ENCODE data around the gene LRRC73. TPM values are rescaled to one million over a fixed set of nuclear protein-coding genes. Genes with fewer than 3 reads are reported as not detected.
"Not testable (repeated sequence)": the region's sequence is repeated elsewhere in the genome, so short reads cannot be mapped to it uniquely, and the experiment has no call there.

LRRC73 gene
- total RNA-seq, 1 experiment from 2014 or later: 0.60 TPM

GRCh38 chr6:43510827-43511163 is 649 bp upstream of the LRRC73 start:
- no peak for DNase-seq (ENCODE audit: low read depth)

GRCh38 chr6:43509142-43509983 is 783 bp downstream of the LRRC73 start:
- DNase-seq (ENCODE audit: low read depth): no peak

GRCh38 chr6:43508481-43509141 is 1.5 kb downstream of the LRRC73 start:
- DNase-seq (ENCODE audit: low read depth): no peak

GRCh38 chr6:43506667-43507471 is 3.3 kb downstream of the LRRC73 start:
- peak; percentile 70 for DNase-seq (ENCODE audit: low read depth)

GRCh38 chr6:43506171-43506570 is 4.0 kb downstream of the LRRC73 start:
- DNase-seq (ENCODE audit: low read depth): no peak

GRCh38 chr6:43505718-43506117 is 4.4 kb downstream of the LRRC73 start:
- no peak for DNase-seq (ENCODE audit: low read depth)

GRCh38 chr6:43504756-43505593 is 5.2 kb downstream of the LRRC73 start:
- DNase-seq (ENCODE audit: low read depth): no peak

GRCh38 chr6:43503443-43503842 is 6.7 kb downstream of the LRRC73 start:
- DNase-seq (ENCODE audit: low read depth): no peak

GRCh38 chr6:43502666-43503065 is 7.5 kb downstream of the LRRC73 start:
- DNase-seq (ENCODE audit: low read depth): no peak

- no peak for DNase-seq (ENCODE audit: low read depth)
These were observed 9.2 kb downstream of the LRRC73 start for GRCh38 chr6:43500921-43501320.

- no peak for DNase-seq (ENCODE audit: low read depth)
These were observed 10.9 kb downstream of the LRRC73 start for GRCh38 chr6:43499028-43499815.

- DNase-seq (ENCODE audit: low read depth): not testable (repeated sequence)
These were observed 11.9 kb downstream of the LRRC73 start for GRCh38 chr6:43498291-43498690.

GRCh38 chr6:43497689-43498088 is 12.5 kb downstream of the LRRC73 start:
- no peak for DNase-seq (ENCODE audit: low read depth)

- no peak for DNase-seq (ENCODE audit: low read depth)
These were observed 13.1 kb downstream of the LRRC73 start for GRCh38 chr6:43497129-43497396.

- DNase-seq (ENCODE audit: low read depth): peak; percentile 54
These were observed 13.6 kb downstream of the LRRC73 start for GRCh38 chr6:43496370-43497128.

GRCh38 chr6:43495409-43495941 is 14.7 kb downstream of the LRRC73 start:
- peak; percentile 40 for DNase-seq (ENCODE audit: low read depth)

GRCh38 chr6:43494766-43495165 is 15.4 kb downstream of the LRRC73 start:
- no peak for DNase-seq (ENCODE audit: low read depth)

- DNase-seq (ENCODE audit: low read depth): no peak
These were observed 15.8 kb downstream of the LRRC73 start for GRCh38 chr6:43494321-43494720.

GRCh38 chr6:43493833-43494232 is 16.3 kb downstream of the LRRC73 start:
- no peak for DNase-seq (ENCODE audit: low read depth)

GRCh38 chr6:43493230-43493629 is 16.9 kb downstream of the LRRC73 start:
- no peak for DNase-seq (ENCODE audit: low read depth)
